HepG2 (cell line): ENCODE data around the gene WDSUB1. TPM values are rescaled to one million over a fixed set of nuclear protein-coding genes. Genes with fewer than 3 reads are reported as not detected.

ENCODE experiments used
- ATAC-seq: fragments of 200-7000 bp; cut with Tn5 transposase; 3 replicates; pipeline ENCODE4 v1.9.1; 2020; ENCODE audit warnings: mild to moderate bottlenecking, moderate library complexity
- BruUV-seq: library from RNA; stranded (reverse); fragments of 400-500 nt; replicated peaks from 2 replicates; lab custom pipeline; 2021; lab: Mats Ljungman, UMichigan
- CTCF ChIA-PET: fragments of 300-600 bp; formaldehyde crosslinking; extraction: SDS; loops from one replicate; lab custom pipeline; 2021; ENCODE audit warnings: low total read pairs, inconsistent platforms, low intra/inter-chr PET ratio; lab: Yijun Ruan, JAX
- POLR2A ChIA-PET: fragments of 350-600 bp; sonication (Branson Sonifier 250); formaldehyde crosslinking; loops from one replicate; lab custom pipeline; 2020; ENCODE audit warnings: antibody characterized with exemption, inconsistent platforms; lab: Yijun Ruan, JAX
- DNase-seq: peaks from one replicate; pipeline ENCODE4 v3.0.0-alpha.2; 2015; ENCODE audit warnings: low spot score
- FAIRE-seq: peaks from 3 replicates; lab custom pipeline; 2011; peaks lifted over from hg19 to GRCh38; lab: Jason Lieb, UNC
- H2AFZ ChIP-seq: one replicate; pipeline ENCODE4 v1.6.1; 2011; ENCODE audit warnings: low read length, inconsistent platforms
- H3K27ac ChIP-seq: fragments of 300-600 bp; 3 replicates; pipeline ENCODE4 v1.8.0; 2011; ENCODE audit warnings: mixed run types, mild to moderate bottlenecking, mixed read lengths, low read length, inconsistent platforms; ENCODE audit not compliant: insufficient read depth; ENCODE audit errors: extremely low read length
- H3K27me3 ChIP-seq, 2 experiments: fragments of 200-600 bp in 1 of 2; 2 replicates in 1 of 2; 3 replicates in 1 of 2; pipeline versions ENCODE4 v1.6.0 to v1.8.0; 2011; ENCODE audit warnings: low read length in 2 of 2, mild to moderate bottlenecking in 2 of 2, moderate library complexity in 2 of 2, inconsistent platforms in 1 of 2; ENCODE audit not compliant: insufficient read depth in 2 of 2, control insufficient read depth in 1 of 2
- H3K36me3 ChIP-seq, 2 experiments: fragments of 200-600 bp in 1 of 2; replicated peaks in 1 of 2; 2 replicates in 1 of 2; 3 replicates in 1 of 2; pipeline versions ENCODE4 v1.5.1 to v1.8.0; 2011; ENCODE audit warnings: low read length in 2 of 2, inconsistent platforms in 1 of 2; ENCODE audit not compliant: insufficient read depth in 2 of 2, control insufficient read depth in 1 of 2
- H3K4me1 ChIP-seq: 2 replicates; pipeline ENCODE4 v1.5.1; 2012; ENCODE audit warnings: low read length, inconsistent platforms; ENCODE audit not compliant: insufficient read depth
- H3K4me2 ChIP-seq: 2 replicates; pipeline ENCODE4 v1.6.0; 2011; ENCODE audit warnings: low read depth, low read length, inconsistent platforms
- H3K4me3 ChIP-seq, 3 experiments: fragments of 200-600 bp in 1 of 3; sonication (generic), shearing (Covaris generic) in 1 of 3; replicated peaks in 1 of 3; 2 replicates each; pipeline ENCODE4 v1.5.1; 2011 to 2016; ENCODE audit warnings: low read length in 3 of 3, inconsistent platforms in 2 of 3, low read depth in 2 of 3, mild to moderate bottlenecking in 2 of 3, control low read depth in 1 of 3, mixed read lengths in 1 of 3; ENCODE audit not compliant: insufficient read depth in 1 of 3
- H3K79me2 ChIP-seq: one replicate; pipeline ENCODE4 v1.6.1; 2011; ENCODE audit warnings: low read length, inconsistent platforms; ENCODE audit not compliant: insufficient read depth
- H3K9ac ChIP-seq: 2 replicates; pipeline ENCODE4 v1.6.0; 2011; ENCODE audit warnings: mild to moderate bottlenecking, low read depth, low read length, inconsistent platforms; ENCODE audit not compliant: insufficient read depth
- H3K9me3 ChIP-seq: 2 replicates; pipeline ENCODE4 v1.5.1; 2012; ENCODE audit warnings: mild to moderate bottlenecking, low read length
- H4K20me1 ChIP-seq: 2 replicates; pipeline ENCODE4 v1.6.0; 2011; ENCODE audit warnings: inconsistent platforms, mild to moderate bottlenecking, low read length, moderate library complexity; ENCODE audit not compliant: insufficient read depth
- AHDC1 ChIP-seq: sonication (generic); formaldehyde crosslinking; IDR thresholded peaks from 2 replicates; pipeline ENCODE4 v1.5.1; 2020; ENCODE audit warnings: mild to moderate bottlenecking, missing genetic modification reagents, borderline replicate concordance
- EED ChIP-seq: sonication (generic); formaldehyde crosslinking; IDR thresholded peaks from 2 replicates; pipeline ENCODE4 v1.5.0; 2020; ENCODE audit warnings: mild to moderate bottlenecking, missing genetic modification reagents
- ELF3 ChIP-seq: IDR thresholded peaks from 2 replicates; pipeline ENCODE4 v1.6.1; 2016; ENCODE audit warnings: missing genetic modification reagents, missing compliant biosample characterization
- ELF4 ChIP-seq: sonication (generic); formaldehyde crosslinking; IDR thresholded peaks from 2 replicates; pipeline ENCODE4 v1.5.0; 2020; ENCODE audit warnings: missing genetic modification reagents, mild to moderate bottlenecking, moderate library complexity, borderline replicate concordance
- PLRG1 ChIP-seq: fragments of 450-650 bp; conservative IDR thresholded peaks from 2 replicates; pipeline ENCODE4 v1.6.1; 2016
- REXO4 ChIP-seq: sonication (generic); formaldehyde crosslinking; IDR thresholded peaks from 2 replicates; pipeline ENCODE4 v1.8.0; 2022; ENCODE audit warnings: missing genetic modification reagents, mild to moderate bottlenecking, borderline replicate concordance
- ZNF160 ChIP-seq: sonication (generic); formaldehyde crosslinking; IDR thresholded peaks from 2 replicates; pipeline ENCODE4 v1.8.0; 2022; ENCODE audit warnings: mild to moderate bottlenecking, inconsistent platforms, missing genetic modification reagents
- ZNF30 ChIP-seq: sonication (generic); formaldehyde crosslinking; IDR thresholded peaks from 2 replicates; pipeline ENCODE4 v1.5.0; 2020; ENCODE audit warnings: mild to moderate bottlenecking, missing genetic modification reagents
- ZNF557 ChIP-seq: sonication (generic); formaldehyde crosslinking; IDR thresholded peaks from 2 replicates; pipeline ENCODE4 v1.4.0; 2020; ENCODE audit warnings: missing genetic modification reagents
- ZSCAN20 ChIP-seq: sonication (generic); formaldehyde crosslinking; IDR thresholded peaks from 2 replicates; pipeline ENCODE4 v1.4.0; 2020; ENCODE audit warnings: missing genetic modification reagents, mild to moderate bottlenecking, borderline replicate concordance
- WGBS: methylation state at CpG from one replicate; pipeline ENCODE4 v1.1.6; 2017; ENCODE audit warnings: low lambda C conversion rate; 5-methylcytosine and 5-hydroxymethylcytosine counted together
- in situ Hi-C: cut with HindIII; loops from 2 replicates; pipeline ENCODE4 v1.10.0; 2017; ENCODE audit warnings: low pct_unique_long_range_greater_than_20kb; ENCODE audit not compliant: extremely low pct_ligation_motif_present
- intact Hi-C: fragments of 100-400 bp; cut with micrococcal nuclease; formaldehyde crosslinking; loops from one replicate; pipeline ENCODE4 v1.10.0; 2022; ENCODE audit not compliant: unreplicated experiment
- polyA plus RNA-seq, 8 experiments: library from polyadenylated mRNA; depleted of rRNA in 3 of 8; stranded (reverse) in 7 of 8; unstranded in 1 of 8; fragments of >200 nt; fragmentation: Illumina TruSeq in 4 of 8; extraction: Trizol in 4 of 8; gene quantifications; 2 replicates each; pipeline versions ENCODE4 v1.2.1 to v1.2.3, GENCODE V29; 2011 to 2016; ENCODE audit warnings: low read depth in 4 of 8, missing spikeins in 1 of 8, mixed read lengths in 1 of 8; ENCODE audit not compliant: insufficient read depth in 1 of 8
- total RNA-seq, 5 experiments: library from RNA; depleted of rRNA; stranded (reverse); fragments of >200 nt; fragmentation: Illumina TruSeq; extraction: Trizol; gene quantifications; 2 replicates each; pipeline ENCODE4 v1.2.3, GENCODE V29; 2016; ENCODE audit warnings: low read depth in 1 of 5
- TF ChIP-seq, protein P1 (sequence below), 2 experiments: IDR thresholded peaks; 2 replicates each; pipeline ENCODE4 v1.6.1; 2011 to 2012; ENCODE audit warnings: low read length in 2 of 2, borderline replicate concordance in 1 of 2, low read depth in 1 of 2, mild to moderate bottlenecking in 1 of 2, moderate library complexity in 1 of 2
- TF ChIP-seq, protein P2 (sequence below): sonication (generic); formaldehyde crosslinking; IDR thresholded peaks from 2 replicates; pipeline ENCODE4 v1.4.0; 2020; ENCODE audit warnings: mild to moderate bottlenecking, low read depth, missing genetic modification reagents

Gene WDSUB1
- total and polyA plus RNA-seq, 2 of the 13 experiments (the other 11 are each of a cell fraction or from before 2014, with no cell fraction given) = 10.1 to 10.7 TPM

DNA sequence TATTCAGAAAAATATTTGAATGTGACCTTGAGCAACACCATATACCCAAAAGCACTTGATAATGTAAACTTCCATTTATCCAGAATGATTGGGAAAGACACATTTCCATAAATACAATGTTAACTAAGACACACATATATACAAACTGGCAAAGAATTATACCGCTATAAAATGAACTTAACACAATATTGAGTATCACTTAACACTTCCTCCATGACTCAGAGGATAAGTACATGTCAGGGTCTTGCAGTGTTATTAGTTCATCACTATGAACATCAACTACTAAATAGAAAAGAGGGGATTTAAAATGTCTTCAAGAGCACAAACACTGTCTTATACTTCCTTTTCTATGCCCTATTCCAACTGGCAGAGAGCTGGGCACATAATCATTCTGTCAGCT, 18.6 kb downstream of the WDSUB1 start:
- FAIRE-seq (no peak), DNase-seq (no peak), ATAC-seq (no peak)
- Histone ChIP-seq H3K4me1 (no peaks in the 10 kb centered on the region), H3K79me2 (no peaks in the 10 kb centered on the region), H3K27me3 (no peaks in the 10 kb centered on the region), H3K4me2 (no peak overlapping the region), H3K27ac (no peak overlapping the region), H3K9ac (no peak overlapping the region), H2AFZ (no peak overlapping the region), H3K4me3 (no peak overlapping the region), H3K36me3 (peaks cover 0 to 7% of the 10 kb centered on the region in 2 experiments; a peak in 2 of 5 replicates), H3K9me3 (no peaks in the 10 kb centered on the region), H4K20me1 (no peaks in the 10 kb centered on the region)
- TF ChIP-seq ZNF30 (CRISPR knock-in tag) = no peak
- no peak for TF ChIP-seq AHDC1 (CRISPR knock-in tag)
- TF ChIP-seq ZNF557 (CRISPR knock-in tag) = no peak
- TF ChIP-seq REXO4 (CRISPR knock-in tag) = no peak
- TF ChIP-seq, protein P1, sequence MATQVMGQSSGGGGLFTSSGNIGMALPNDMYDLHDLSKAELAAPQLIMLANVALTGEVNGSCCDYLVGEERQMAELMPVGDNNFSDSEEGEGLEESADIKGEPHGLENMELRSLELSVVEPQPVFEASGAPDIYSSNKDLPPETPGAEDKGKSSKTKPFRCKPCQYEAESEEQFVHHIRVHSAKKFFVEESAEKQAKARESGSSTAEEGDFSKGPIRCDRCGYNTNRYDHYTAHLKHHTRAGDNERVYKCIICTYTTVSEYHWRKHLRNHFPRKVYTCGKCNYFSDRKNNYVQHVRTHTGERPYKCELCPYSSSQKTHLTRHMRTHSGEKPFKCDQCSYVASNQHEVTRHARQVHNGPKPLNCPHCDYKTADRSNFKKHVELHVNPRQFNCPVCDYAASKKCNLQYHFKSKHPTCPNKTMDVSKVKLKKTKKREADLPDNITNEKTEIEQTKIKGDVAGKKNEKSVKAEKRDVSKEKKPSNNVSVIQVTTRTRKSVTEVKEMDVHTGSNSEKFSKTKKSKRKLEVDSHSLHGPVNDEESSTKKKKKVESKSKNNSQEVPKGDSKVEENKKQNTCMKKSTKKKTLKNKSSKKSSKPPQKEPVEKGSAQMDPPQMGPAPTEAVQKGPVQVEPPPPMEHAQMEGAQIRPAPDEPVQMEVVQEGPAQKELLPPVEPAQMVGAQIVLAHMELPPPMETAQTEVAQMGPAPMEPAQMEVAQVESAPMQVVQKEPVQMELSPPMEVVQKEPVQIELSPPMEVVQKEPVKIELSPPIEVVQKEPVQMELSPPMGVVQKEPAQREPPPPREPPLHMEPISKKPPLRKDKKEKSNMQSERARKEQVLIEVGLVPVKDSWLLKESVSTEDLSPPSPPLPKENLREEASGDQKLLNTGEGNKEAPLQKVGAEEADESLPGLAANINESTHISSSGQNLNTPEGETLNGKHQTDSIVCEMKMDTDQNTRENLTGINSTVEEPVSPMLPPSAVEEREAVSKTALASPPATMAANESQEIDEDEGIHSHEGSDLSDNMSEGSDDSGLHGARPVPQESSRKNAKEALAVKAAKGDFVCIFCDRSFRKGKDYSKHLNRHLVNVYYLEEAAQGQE (IDR thresholded peaks at IDR 0.05; ENCODE audit: borderline replicate concordance in 1 of 2, low read depth in 1 of 2, low read length in 2 of 2) = no peak
- no peak for TF ChIP-seq ZNF160
- TF ChIP-seq EED (CRISPR knock-in tag) = no peak
- TF ChIP-seq PLRG1 = no peak
- TF ChIP-seq, protein P2, sequence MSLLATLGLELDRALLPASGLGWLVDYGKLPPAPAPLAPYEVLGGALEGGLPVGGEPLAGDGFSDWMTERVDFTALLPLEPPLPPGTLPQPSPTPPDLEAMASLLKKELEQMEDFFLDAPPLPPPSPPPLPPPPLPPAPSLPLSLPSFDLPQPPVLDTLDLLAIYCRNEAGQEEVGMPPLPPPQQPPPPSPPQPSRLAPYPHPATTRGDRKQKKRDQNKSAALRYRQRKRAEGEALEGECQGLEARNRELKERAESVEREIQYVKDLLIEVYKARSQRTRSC (CRISPR knock-in tag) = no peak
- no peak for TF ChIP-seq ELF4 (CRISPR knock-in tag)
- no peak for TF ChIP-seq ZSCAN20 (CRISPR knock-in tag)
- TF ChIP-seq ELF3 (CRISPR knock-in tag) = no peak
- WGBS = 98% methylated on average over 1 of the region's 1 CpG
- no TSS peak for BruUV-seq
- ChIA-PET POLR2A (no interaction called here), CTCF (no interaction called here)
- intact Hi-C loops = no loop called here
- in situ Hi-C loops = no loop called here
